ENCODE results near the gene THADA. TPM values are rescaled to one million over a fixed set of nuclear protein-coding genes. Genes with fewer than 3 reads are reported as not detected.

Gene THADA
- total RNA-seq, 1 donor from 2014 or later: 28.3 TPM

DNA sequence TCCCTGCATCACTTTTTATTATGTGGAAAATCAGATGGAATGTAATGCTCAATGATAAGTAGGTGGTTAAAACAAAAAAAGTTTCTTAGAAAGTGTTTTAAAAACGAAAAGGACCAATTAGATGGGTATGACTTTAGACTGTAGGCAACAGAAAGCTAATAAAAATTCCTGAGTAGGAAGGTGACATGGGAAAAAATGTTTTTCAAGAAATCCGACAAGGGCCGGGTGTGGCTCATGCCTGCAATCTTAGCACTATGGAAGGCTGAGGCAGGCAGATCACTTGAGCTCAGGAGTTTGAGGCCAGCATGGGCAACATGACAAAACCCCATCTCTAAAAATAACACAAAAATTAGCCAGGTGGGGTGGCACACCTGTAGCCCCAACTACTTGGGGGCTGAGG is 126.1 kb downstream of the THADA start:
- no peak for DNase-seq (ENCODE audit: extremely low spot score, unreplicated experiment)
- Mint-ChIP-seq H3K27ac (ENCODE audit: unreplicated experiment) (peak overlapping the region; percentile 80), H3K4me3 (ENCODE audit: unreplicated experiment) (no peak overlapping the region), H3K36me3 (ENCODE audit: unreplicated experiment) (peaks cover 20% of the 10 kb centered on the region), H3K9me3 (ENCODE audit: unreplicated experiment) (peaks cover 8% of the 10 kb centered on the region), H3K4me1 (ENCODE audit: unreplicated experiment) (peaks cover 61% of the 10 kb centered on the region), H3K27me3 (ENCODE audit: unreplicated experiment) (no peaks in the 10 kb centered on the region)
- TF ChIP-seq, protein P1, sequence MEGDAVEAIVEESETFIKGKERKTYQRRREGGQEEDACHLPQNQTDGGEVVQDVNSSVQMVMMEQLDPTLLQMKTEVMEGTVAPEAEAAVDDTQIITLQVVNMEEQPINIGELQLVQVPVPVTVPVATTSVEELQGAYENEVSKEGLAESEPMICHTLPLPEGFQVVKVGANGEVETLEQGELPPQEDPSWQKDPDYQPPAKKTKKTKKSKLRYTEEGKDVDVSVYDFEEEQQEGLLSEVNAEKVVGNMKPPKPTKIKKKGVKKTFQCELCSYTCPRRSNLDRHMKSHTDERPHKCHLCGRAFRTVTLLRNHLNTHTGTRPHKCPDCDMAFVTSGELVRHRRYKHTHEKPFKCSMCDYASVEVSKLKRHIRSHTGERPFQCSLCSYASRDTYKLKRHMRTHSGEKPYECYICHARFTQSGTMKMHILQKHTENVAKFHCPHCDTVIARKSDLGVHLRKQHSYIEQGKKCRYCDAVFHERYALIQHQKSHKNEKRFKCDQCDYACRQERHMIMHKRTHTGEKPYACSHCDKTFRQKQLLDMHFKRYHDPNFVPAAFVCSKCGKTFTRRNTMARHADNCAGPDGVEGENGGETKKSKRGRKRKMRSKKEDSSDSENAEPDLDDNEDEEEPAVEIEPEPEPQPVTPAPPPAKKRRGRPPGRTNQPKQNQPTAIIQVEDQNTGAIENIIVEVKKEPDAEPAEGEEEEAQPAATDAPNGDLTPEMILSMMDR (IDR thresholded peaks at IDR 0.05): no peak

DNA sequence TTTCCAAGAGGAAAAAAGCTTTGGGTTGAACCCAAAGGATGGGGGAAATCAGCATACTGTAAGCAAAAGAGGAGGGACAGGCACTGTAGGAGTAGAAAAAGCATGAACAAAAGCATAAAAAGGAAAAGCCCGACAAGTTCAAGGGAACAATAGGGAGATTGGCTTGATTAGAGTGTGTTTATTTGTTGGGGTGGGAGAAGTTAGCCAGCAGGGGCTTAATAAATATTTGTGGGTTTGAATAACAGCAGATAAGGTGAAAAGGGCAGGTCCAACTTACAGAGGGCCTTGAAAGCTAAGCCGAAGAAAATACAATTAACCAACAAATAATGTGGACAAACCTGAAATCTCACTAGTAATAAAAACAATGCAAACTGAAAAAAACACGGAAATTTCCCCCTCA is 126.7 kb downstream of the THADA start:
- Mint-ChIP-seq H3K4me3 (ENCODE audit: unreplicated experiment) (no peak overlapping the region), H3K4me1 (ENCODE audit: unreplicated experiment) (peaks cover 65% of the 10 kb centered on the region), H3K27ac (ENCODE audit: unreplicated experiment) (peak overlapping the region; percentile 80), H3K9me3 (ENCODE audit: unreplicated experiment) (peaks cover 8% of the 10 kb centered on the region), H3K36me3 (ENCODE audit: unreplicated experiment) (peaks cover 15% of the 10 kb centered on the region), H3K27me3 (ENCODE audit: unreplicated experiment) (no peaks in the 10 kb centered on the region)
- TF ChIP-seq, protein P1 (IDR thresholded peaks at IDR 0.05): no peak
- DNase-seq (ENCODE audit: extremely low spot score, unreplicated experiment): no peak

DNA sequence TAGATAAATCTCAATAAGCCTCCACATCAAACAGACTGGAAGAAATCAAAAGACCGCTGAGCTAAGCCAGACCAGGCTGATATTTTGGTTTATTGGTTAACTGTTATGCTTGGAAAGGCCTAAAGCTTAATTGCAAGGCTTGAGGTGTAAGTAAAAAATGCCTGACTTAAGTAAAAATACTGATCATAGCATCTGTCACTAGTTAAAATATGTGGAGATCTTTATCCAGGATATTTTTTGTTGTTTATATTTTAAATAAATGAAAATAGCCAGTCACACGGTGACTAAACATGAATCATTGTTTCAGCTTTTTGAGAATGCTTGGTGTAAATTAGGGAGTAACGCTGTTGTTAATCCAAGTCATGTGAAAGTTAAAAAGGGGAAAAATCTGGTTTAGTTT is 127.9 kb downstream of the THADA start:
- H3K27ac Mint-ChIP-seq (ENCODE audit: unreplicated experiment): peak overlapping the region; percentile 80
- no peak overlapping the region for H3K4me3 Mint-ChIP-seq (ENCODE audit: unreplicated experiment)
- H3K36me3 Mint-ChIP-seq (ENCODE audit: unreplicated experiment): peaks cover 13% of the 10 kb centered on the region
- peaks cover 70% of the 10 kb centered on the region for H3K4me1 Mint-ChIP-seq (ENCODE audit: unreplicated experiment)
- no peak for DNase-seq (ENCODE audit: extremely low spot score, unreplicated experiment)
- H3K27me3 Mint-ChIP-seq (ENCODE audit: unreplicated experiment): no peaks in the 10 kb centered on the region
- TF ChIP-seq, protein P1 (IDR thresholded peaks at IDR 0.05): no peak
- peaks cover 8% of the 10 kb centered on the region for H3K9me3 Mint-ChIP-seq (ENCODE audit: unreplicated experiment)

DNA sequence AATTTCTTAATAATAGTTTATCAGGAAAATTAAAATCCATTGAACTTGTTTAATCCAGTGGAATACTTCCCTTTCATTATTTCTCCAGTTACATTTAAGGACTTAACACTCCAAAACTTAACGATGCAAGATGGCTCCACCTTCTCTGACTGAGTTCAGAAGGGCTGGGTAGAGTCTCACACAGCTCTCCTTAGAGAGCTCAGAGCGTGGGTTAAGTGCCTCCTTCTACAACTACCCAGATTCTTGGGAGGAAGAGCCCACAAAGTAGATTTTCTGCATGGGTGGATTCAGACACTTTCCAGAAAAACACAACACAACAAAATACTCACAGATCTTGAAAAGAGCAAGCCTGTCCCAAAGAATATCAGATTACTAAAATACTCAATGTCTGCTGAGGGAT is 130.6 kb downstream of the THADA start:
- Mint-ChIP-seq H3K27me3 (ENCODE audit: unreplicated experiment) (no peaks in the 10 kb centered on the region), H3K36me3 (ENCODE audit: unreplicated experiment) (no peaks in the 10 kb centered on the region), H3K4me3 (ENCODE audit: unreplicated experiment) (no peak overlapping the region), H3K4me1 (ENCODE audit: unreplicated experiment) (peaks cover 92% of the 10 kb centered on the region), H3K9me3 (ENCODE audit: unreplicated experiment) (no peaks in the 10 kb centered on the region), H3K27ac (ENCODE audit: unreplicated experiment) (peak overlapping the region; percentile 90)
- no peak for DNase-seq (ENCODE audit: extremely low spot score, unreplicated experiment)
- TF ChIP-seq, protein P1 (IDR thresholded peaks at IDR 0.05): no peak

DNA sequence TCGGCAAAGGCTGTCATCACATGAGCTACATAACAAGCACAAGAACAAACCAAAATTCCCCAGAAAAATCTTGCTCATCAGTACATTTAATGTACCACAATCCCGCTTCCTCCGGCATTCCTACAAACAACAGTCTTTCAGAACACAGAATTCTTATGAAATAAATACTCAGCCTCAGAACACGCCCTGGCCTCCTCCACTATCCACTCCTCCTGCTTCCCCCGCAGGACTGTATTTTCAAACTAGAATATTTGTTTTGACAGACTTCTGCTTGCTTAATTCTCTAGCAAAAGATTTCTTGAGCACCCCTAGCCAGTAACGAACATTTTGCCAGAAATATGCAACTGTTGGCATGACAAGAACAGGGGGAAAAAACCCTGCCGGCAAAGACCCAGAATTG is 131.2 kb downstream of the THADA start:
- peak overlapping the region; percentile 49 for H3K4me3 Mint-ChIP-seq (ENCODE audit: unreplicated experiment)

More for the DNA sequence above, 131.2 kb downstream of the THADA start:
- DNase-seq (ENCODE audit: extremely low spot score, unreplicated experiment): no peak
- no peaks in the 10 kb centered on the region for H3K9me3 Mint-ChIP-seq (ENCODE audit: unreplicated experiment)
- TF ChIP-seq, protein P1 (IDR thresholded peaks at IDR 0.05): peak; percentile 15
- peaks cover 90% of the 10 kb centered on the region for H3K4me1 Mint-ChIP-seq (ENCODE audit: unreplicated experiment)
- H3K27me3 Mint-ChIP-seq (ENCODE audit: unreplicated experiment): no peaks in the 10 kb centered on the region
- no peaks in the 10 kb centered on the region for H3K36me3 Mint-ChIP-seq (ENCODE audit: unreplicated experiment)
- peak overlapping the region; percentile 90 for H3K27ac Mint-ChIP-seq (ENCODE audit: unreplicated experiment)

Data from osteocyte (in vitro differentiated cells).